ENCODE data around the gene MTCH1. TPM values are rescaled to one million over a fixed set of nuclear protein-coding genes. Genes with fewer than 3 reads are reported as not detected.

MTCH1 gene
- total RNA-seq, 2 donors from 2014 or later = 160 to 197 TPM

DNA sequence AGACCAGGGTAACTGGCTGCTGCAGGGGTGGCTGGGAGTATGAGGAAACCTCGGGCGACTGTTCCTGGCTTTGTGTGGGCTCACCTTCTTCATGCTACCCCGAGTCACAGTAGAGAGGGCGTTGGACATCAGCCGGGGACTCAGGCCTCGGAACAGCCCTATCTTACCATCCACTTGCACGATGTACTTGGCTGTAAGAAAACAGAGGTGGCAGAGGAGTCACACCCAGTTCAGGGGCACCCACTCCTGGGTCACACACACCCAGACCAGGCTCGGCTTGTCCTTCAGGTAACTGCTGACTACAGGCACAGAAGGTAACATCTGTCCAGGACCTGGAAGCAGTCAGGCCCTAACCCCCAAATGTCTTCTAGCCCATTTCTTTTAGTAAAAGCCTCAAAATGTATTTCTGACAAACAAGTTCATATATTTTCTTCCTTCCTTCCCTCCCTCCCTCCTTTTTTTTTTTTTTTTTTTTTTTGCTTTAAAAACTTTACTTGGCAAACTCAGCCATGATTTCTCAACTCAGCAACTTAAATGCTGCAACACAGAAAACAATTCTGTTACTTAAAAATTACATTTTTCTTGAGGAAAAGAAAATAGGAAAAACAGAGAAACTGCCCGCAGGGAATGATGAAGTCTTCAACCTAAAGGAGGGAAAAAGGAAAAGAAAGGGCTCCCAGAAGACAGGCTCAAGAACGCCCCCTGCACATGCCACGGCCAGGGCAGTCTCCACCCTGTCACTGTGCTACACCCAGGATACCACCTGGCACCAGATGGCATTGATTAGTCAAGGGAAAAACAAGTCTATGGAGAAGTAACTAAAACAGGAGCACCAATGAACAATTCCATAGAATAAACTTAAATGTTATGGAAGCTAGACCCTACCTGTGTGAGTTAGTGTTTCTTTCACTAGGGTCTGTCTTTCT lies 7.3 kb downstream of the MTCH1 start:
- H3K9ac ChIP-seq (ENCODE audit: low read depth in 2 of 2, low read length in 2 of 2) = no peak overlapping the region
- intact Hi-C loops (cut with DNase I) = loop anchor here (5.0 kb wide), 1 partner anchor 81 kb away; no protein-coding TSS in a partner anchor
- H3K4me1 ChIP-seq = no peaks in the 10 kb centered on the region
- H3K27me3 ChIP-seq = no peaks in the 10 kb centered on the region
- H3K27ac ChIP-seq = no peak overlapping the region
- TF ChIP-seq, protein P1, sequence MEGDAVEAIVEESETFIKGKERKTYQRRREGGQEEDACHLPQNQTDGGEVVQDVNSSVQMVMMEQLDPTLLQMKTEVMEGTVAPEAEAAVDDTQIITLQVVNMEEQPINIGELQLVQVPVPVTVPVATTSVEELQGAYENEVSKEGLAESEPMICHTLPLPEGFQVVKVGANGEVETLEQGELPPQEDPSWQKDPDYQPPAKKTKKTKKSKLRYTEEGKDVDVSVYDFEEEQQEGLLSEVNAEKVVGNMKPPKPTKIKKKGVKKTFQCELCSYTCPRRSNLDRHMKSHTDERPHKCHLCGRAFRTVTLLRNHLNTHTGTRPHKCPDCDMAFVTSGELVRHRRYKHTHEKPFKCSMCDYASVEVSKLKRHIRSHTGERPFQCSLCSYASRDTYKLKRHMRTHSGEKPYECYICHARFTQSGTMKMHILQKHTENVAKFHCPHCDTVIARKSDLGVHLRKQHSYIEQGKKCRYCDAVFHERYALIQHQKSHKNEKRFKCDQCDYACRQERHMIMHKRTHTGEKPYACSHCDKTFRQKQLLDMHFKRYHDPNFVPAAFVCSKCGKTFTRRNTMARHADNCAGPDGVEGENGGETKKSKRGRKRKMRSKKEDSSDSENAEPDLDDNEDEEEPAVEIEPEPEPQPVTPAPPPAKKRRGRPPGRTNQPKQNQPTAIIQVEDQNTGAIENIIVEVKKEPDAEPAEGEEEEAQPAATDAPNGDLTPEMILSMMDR (IDR thresholded peaks at IDR 0.05) = no peak
- H3K36me3 ChIP-seq = peaks cover 25% of the 10 kb centered on the region
- no peaks in the 10 kb centered on the region for H3K9me3 ChIP-seq
- no peak overlapping the region for H3K4me3 ChIP-seq
- DNase-seq = no peak

DNA sequence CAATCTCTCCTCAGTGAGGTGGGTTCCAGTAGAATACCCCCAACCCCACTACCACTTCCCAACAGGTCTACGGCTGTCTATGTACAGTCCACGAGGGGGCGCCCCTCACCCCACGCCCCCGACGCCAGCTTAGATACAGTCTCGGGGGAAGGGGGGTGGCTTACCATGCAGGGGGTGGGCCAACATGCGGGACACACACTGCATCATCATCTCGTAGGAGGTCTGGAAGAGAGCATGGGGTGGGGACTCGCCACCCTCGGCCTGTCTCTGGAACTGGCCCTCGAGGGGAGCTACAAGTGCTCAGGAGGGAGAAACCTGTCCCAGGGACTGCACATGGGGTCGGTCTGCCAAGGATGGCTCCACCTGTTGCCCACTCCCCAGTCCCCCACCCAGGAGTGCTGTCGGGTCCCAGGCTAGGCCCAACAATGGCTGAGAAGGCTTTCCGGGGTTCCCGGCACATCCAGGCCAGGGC lies 8.5 kb downstream of the MTCH1 start:
- no peak overlapping the region for H3K27ac ChIP-seq
- no peaks in the 10 kb centered on the region for H3K9me3 ChIP-seq
- H3K4me3 ChIP-seq = no peak overlapping the region
- no peak overlapping the region for H3K9ac ChIP-seq (ENCODE audit: low read depth in 2 of 2, low read length in 2 of 2)
- peaks cover 35% of the 10 kb centered on the region for H3K36me3 ChIP-seq
- no peak for DNase-seq
- intact Hi-C loops (cut with DNase I) = loop anchor here (5.0 kb wide), 1 partner anchor 80 kb away; no protein-coding TSS in a partner anchor
- TF ChIP-seq, protein P1 (IDR thresholded peaks at IDR 0.05) = no peak
- no peaks in the 10 kb centered on the region for H3K27me3 ChIP-seq
- H3K4me1 ChIP-seq = no peaks in the 10 kb centered on the region

DNA sequence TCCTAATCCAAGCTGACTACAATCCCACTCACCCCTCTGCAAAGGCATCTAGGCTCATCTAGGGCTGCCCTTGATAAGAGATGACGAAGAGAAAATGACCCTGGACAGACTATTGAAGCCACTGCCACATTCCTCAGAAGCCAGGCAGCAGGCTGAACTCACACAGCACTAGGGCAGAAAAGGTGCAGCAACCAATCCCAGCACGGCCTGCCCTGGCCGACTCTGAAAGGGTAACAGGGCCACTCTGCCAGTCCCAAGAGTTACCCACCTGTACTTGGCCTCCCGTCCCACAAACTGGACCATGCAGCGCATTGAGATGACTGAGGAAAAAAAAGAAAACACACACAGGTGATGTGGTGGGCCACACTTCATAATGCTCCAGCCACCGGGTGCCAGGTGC lies 9.1 kb downstream of the MTCH1 start:
- no peak overlapping the region for H3K9ac ChIP-seq (ENCODE audit: low read depth in 2 of 2, low read length in 2 of 2)
- H3K4me3 ChIP-seq = no peak overlapping the region
- no peak for DNase-seq
- intact Hi-C loops (cut with DNase I) = loop anchor here (5.0 kb wide), 1 partner anchor 80 kb away; no protein-coding TSS in a partner anchor
- no peak overlapping the region for H3K27ac ChIP-seq
- H3K9me3 ChIP-seq = no peaks in the 10 kb centered on the region
- H3K27me3 ChIP-seq = no peaks in the 10 kb centered on the region
- no peaks in the 10 kb centered on the region for H3K4me1 ChIP-seq
- peaks cover 41% of the 10 kb centered on the region for H3K36me3 ChIP-seq
- TF ChIP-seq, protein P1 (IDR thresholded peaks at IDR 0.05) = no peak

DNA sequence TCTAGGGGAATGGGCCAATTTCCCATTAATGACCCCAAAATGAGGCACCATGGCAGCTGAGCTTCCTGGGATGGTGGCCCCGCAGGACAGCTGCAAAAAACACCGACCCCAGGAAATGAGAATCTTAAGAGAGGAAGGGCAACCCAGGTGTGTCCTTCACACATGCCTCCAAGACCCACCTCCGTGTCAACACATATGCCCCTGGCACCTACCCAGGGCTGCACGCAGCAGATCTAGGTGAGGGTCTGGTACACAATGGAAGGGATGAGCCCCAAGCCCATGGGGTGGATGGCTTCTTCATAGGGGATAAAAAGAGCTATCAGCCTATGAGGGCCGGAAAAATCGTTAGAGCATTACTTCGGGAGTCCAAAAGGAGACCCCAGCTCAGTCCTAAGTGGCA lies 9.5 kb downstream of the MTCH1 start:
- no peak overlapping the region for H3K27ac ChIP-seq
- TF ChIP-seq, protein P1 (IDR thresholded peaks at IDR 0.05) = no peak
- no peak overlapping the region for H3K9ac ChIP-seq (ENCODE audit: low read depth in 2 of 2, low read length in 2 of 2)
- intact Hi-C loops (cut with DNase I) = loop anchor here (5.0 kb wide), 1 partner anchor 79 kb away; no protein-coding TSS in a partner anchor
- H3K27me3 ChIP-seq = no peaks in the 10 kb centered on the region
- DNase-seq = no peak
- no peak overlapping the region for H3K4me3 ChIP-seq
- H3K9me3 ChIP-seq = no peaks in the 10 kb centered on the region
- peaks cover 45% of the 10 kb centered on the region for H3K36me3 ChIP-seq
- H3K4me1 ChIP-seq = no peaks in the 10 kb centered on the region

DNA sequence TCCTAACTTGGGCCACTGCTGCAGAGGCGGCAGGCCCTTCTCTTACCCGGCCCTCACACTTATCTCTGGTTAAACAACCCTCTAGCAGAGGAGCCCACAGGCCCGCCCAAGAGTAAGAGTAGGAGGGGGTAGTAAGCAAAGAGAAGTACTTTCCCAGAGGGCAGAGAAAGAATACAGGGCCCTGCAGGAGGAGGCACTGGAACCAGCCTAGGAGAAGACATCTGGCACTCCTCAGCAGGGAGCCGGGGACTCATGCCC lies 10.1 kb downstream of the MTCH1 start:
- Histone ChIP-seq H3K36me3 (peaks cover 46% of the 10 kb centered on the region), H3K4me1 (no peaks in the 10 kb centered on the region), H3K9ac (ENCODE audit: low read depth in 2 of 2, low read length in 2 of 2) (no peak overlapping the region), H3K27ac (no peak overlapping the region), H3K9me3 (no peaks in the 10 kb centered on the region), H3K27me3 (no peaks in the 10 kb centered on the region), H3K4me3 (no peak overlapping the region)
- DNase-seq = no peak
- TF ChIP-seq, protein P1 (IDR thresholded peaks at IDR 0.05) = no peak
- intact Hi-C loops (cut with DNase I) = loop anchor here (5.0 kb wide), 1 partner anchor 79 kb away; no protein-coding TSS in a partner anchor

Measured in colonic mucosa (tissue), 4 donors.